Measurements from ENCODE around the gene GATAD2B.
"Not testable (repeated sequence)": the region's sequence is repeated elsewhere in the genome, so short reads cannot be mapped to it uniquely, and the experiment has no call there.

Gene GATAD2B

GRCh38 chr1:153775458-153776327, 147.1 kb downstream of the GATAD2B start:
- peak; percentile 78 for DNase-seq

- DNase-seq: no peak
Observed at GRCh38 chr1:153774780-153775457, 147.9 kb downstream of the GATAD2B start, which contains the start of gene SLC27A3. Gene SLC27A3 (plus strand): TSS chr1:153775407. CDS start chr1:153775498, 91 bp downstream.

GRCh38 chr1:153774026-153774595, 148.7 kb downstream of the GATAD2B start:
- DNase-seq: no peak

- DNase-seq: no peak
Observed at GRCh38 chr1:153773096-153773921, 149.5 kb downstream of the GATAD2B start.

GRCh38 chr1:153771841-153772593, 150.8 kb downstream of the GATAD2B start:
- DNase-seq: no peak

- no peak for DNase-seq
Observed at GRCh38 chr1:153771261-153771660, 151.5 kb downstream of the GATAD2B start.

- no peak for DNase-seq
Observed at GRCh38 chr1:153770797-153771196, 152.0 kb downstream of the GATAD2B start.

- no peak for DNase-seq
Observed at GRCh38 chr1:153769221-153769620, 153.6 kb downstream of the GATAD2B start.

GRCh38 chr1:153768316-153769181, 154.2 kb downstream of the GATAD2B start:
- no peak for DNase-seq

- DNase-seq: no peak
Observed at GRCh38 chr1:153767519-153767918, 155.3 kb downstream of the GATAD2B start.

GRCh38 chr1:153766663-153767062, 156.1 kb downstream of the GATAD2B start:
- not testable (repeated sequence) for DNase-seq

- DNase-seq: no peak
Observed at GRCh38 chr1:153764310-153764709, 158.5 kb downstream of the GATAD2B start.

GRCh38 chr1:153763365-153764225, 159.2 kb downstream of the GATAD2B start:
- no peak for DNase-seq

- DNase-seq: no peak
Observed at GRCh38 chr1:153760440-153760839, 162.3 kb downstream of the GATAD2B start.
